SIG-M5 (cell line): ENCODE results near the gene ULBP2.
"Not testable (repeated sequence)": the region's sequence is repeated elsewhere in the genome, so short reads cannot be mapped to it uniquely, and the experiment has no call there.

Experiments used
- DNase-seq: peaks from one replicate; lab custom pipeline; 2025; lab: John Stamatoyannopoulos, UW

ULBP2 gene

DNA sequence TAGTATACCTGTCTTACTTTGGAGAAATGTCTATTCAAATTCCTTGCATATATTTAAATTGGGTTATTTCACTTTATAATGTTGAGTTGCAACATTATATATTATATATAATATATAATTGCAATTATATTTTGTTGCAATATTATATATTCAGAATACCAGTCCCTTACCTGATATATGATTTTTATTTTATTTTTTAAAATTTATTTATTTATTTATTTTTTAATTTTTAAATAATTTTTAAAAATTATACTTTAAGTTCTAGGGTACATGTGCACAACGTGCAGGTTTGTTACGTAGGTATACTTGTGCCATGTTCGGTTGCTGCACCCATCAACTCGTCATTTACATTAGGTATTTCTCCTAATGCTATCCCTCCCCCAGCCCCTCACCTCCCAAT, 14.8 kb upstream of the ULBP2 start:
- DNase-seq = not testable (repeated sequence)

DNA sequence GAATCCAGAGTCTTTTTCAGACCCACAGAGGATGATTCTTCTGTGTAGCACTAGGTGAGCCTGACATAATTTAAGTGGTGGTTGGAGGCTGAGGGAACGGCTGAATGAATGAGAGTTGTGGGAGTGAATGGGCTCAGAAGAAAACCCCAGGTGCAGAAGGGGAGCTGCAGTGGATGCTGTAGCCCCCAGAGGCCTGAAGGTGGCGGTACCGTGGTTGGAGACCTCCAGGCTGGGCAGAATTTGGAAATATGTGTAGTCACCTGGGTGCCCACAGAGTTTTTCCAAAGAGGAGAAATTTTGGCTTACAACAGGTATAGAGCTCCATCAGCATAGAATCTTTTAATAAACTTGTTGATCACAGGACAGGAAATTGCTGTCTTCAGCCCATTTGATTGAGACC, 12.4 kb upstream of the ULBP2 start:
- DNase-seq = no peak

DNA sequence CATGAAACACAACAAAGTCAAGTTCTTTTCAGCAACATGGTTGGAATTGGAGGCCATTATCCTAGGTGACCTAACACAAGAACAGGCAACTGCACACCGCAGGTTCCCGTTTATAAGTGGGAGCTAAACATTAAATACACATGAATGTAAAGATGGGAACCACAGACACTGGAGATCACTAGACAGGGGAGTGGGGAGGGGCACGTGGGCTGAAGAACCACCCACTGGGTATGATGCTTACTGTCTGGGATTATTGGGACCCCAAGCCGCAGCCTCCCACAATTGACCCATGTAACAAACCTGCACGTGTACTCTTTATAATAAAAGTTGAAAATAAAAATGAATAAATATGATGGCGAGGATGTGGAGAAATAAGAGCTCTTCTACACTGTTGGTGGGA, 10.3 kb upstream of the ULBP2 start:
- DNase-seq = no peak

DNA sequence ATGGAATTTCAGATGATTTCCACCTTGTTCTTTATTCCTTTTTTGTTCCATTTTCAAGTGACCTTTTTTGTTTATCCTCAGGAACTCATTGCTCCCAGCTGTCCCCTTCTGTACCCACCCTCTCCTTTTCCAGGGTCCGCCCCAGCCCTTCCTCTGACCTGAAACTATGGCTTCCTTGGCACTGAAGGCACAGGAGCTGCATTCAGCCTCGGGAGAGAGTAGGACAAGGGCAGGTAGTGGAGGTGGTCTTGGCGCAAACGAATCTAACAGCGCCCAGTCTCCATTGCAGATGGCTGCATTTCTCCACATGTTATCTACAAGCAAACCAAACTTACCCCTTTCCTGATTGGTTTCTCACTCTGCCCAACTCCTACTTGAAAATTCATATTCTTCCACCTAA, 8.8 kb upstream of the ULBP2 start:
- DNase-seq = no peak

DNA sequence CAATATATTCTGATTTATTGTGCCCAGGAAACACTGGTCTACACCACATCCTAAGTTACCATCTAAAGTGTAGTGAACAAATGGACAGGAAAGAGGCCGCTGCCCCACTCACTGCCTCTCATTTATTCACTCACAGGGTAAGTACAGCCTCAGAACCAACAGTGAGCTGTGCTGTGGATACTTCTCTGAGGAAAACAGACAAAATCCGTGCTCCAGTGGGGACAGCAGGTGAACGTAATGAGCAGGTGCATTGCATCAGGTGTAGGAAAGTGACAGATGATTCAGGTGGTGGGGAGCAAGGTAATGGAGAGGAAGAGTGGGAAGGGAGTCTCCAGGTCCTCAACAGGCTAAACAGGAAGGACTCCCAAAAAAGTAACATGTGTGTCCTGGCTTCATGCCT, 8.4 kb upstream of the ULBP2 start:
- no peak for DNase-seq

DNA sequence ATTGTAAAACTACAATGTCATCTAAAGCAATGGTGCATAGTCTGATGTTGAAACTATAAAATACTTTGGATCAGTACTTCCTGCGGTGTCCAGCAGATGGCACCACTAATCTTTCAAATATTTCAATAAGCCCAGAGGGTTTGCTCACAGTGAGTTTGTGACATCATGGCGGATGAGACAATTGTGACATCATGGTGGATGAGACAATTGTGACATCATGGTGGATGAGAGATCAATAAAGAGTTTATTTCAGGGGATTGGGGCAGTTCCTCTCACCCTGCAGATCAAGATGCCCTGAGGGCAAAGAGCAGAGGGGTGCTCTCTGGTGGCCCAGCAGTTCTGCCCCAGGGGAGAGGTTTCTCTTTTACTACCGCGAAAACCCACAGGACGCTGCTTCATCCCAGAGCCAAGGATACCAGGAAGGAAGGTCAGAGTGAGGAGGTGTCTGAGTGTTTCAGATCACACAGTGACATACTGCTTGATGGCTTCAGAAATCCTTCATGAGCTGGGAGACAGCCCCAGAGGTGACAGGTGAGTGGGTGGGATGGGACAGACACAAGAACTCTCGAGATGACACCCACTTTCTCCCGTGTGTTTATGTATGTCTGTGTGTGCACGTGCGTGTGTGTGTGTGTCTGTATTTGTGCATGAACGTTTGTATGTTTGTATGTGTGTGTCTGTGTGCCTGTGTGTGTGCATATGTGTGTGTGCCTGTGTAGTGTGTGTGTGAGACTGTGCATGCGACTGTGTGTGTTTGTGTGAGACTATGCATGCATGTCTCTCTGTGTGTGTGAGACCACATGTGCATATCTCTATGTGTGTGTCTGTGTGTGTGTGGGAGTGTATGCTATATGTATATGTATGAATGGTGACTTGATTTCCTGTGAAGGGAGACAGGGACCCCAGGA, 7.3 kb upstream of the ULBP2 start:
- DNase-seq = no peak

DNA sequence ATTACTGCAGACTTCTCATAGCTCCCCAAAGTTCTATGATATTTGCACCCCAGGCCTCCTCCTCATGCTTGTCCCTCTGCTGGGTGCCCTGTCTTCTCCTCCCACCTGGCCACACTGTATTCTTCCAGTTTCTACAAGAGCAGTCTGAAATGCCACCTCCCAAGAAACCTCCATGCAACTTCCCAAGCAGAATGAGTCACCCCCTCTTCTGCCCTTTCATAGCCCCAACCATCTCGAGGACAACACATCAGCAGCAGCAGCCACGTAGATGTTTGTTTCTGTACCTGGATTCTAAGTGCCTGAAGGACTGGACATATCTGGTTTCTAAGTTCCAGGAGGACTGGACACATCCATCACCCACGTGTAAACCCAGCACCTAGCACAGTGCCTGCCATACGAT, 6.6 kb upstream of the ULBP2 start:
- no peak for DNase-seq

DNA sequence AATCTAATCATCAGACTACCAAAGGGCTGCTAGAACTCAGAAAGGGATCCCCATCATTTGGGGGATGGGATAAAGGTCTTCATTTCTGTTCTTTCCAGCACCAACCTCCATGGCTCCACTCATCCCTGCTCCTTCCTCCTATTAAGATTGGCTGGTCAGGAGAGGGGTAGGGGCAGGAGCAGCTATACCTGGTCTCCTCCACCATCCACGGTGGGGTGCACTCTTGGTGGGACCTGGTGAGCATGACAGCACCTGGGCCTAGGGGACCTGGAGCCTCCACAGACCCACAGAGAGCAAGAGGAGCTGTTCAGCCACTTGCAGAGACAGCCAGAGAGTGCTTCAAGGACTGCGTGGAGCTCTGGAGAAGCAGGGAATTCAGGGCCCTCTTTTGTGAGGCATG, 6.1 kb upstream of the ULBP2 start:
- DNase-seq = no peak

DNA sequence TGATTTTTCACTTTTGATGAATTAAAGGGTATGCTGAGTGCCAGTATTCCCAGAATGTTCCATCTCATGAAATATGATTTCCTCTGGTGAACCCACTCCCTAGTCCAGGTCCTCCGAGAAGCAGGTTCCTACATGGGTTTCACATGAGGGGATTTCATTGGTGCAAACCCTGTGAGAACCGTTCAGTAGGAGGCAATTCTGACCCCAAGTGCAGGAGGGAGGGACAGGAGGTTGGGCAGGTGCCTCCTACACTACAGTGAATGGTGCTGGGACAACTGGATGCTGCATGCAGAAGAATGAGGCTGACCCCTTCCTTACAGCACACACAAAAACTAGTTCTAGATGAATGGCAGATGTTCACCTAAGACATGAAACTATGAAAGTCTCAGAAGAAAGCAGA, 5.1 kb upstream of the ULBP2 start:
- no peak for DNase-seq

DNA sequence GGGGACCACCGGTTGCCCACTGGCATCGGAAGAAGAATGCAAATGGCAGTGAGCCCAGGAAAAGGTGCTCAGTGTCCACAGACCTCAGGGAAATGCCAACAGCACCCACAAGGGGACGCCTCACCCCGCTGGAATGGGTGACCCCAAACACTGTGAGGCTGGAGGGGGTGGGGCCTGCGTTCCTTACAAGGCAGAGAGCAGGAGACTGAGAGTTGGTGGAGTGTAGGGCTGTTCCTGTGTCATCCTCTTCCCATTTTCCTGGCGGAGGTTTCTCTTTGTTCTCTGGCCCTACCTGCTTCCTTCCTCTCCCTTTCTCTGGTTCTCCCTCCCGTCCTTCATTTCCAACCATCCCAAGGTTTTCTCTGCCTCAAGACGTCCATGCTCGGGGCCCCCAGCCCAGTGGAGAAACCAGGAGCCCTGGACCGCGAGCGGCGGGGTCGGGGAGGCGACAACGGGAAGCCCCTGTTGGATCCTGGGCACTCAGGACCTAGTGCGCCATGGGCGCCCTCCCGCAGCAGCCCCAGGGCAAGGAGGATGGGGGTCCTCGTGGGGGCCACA, 3.7 kb upstream of the ULBP2 start:
- DNase-seq = not testable (repeated sequence)

DNA sequence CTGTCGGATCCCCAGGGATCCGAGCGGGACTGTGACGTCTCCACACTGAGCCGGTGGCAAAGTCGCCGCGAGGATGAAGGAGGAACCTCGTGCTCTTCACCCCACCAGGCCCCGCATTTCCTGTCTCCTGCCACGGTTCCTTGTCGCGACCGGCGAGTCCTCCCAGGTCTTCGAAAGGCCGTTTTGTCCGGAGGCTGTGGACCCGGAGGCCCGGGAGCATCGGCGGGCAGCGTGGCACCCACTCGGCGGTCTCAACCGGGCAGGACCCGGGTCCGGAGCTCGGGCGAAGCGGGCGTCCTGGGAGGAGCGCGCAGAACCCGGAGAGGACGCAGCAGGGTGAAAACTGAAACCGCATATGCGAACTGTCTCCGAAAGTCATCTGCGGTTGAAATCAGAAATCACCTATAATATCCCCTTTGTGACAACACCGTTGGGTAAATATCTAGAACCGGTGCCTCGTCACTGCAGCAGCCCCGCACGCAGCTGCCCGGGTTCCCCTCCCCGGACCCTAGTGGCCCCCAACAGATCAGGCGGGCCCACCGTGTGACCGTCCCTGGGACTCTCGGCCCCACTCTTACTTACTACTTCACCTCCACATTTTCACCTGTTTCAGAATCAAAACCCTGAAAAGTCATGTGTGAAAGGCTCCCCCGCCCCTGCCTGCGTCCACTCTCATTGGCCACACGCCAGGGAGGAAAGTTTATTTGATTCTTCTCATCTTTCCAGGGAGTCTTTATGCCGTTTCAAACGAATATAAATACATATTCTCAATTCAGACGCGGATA, 3.1 kb upstream of the ULBP2 start:
- no peak for DNase-seq

DNA sequence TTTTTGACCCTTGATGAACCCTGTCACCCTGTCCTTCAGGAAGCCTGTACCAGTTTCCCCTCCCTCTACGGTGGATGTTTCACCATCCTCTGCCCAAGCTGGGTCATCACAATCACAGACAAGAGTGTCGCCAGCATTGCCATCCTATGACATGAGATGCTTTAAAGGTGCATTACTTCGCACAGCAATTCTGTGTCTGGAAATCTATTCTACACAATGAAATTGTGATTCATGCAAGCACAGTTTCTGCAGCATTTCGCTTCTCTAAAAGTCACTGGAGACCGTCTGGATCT, 2.5 kb upstream of the ULBP2 start:
- no peak for DNase-seq

DNA sequence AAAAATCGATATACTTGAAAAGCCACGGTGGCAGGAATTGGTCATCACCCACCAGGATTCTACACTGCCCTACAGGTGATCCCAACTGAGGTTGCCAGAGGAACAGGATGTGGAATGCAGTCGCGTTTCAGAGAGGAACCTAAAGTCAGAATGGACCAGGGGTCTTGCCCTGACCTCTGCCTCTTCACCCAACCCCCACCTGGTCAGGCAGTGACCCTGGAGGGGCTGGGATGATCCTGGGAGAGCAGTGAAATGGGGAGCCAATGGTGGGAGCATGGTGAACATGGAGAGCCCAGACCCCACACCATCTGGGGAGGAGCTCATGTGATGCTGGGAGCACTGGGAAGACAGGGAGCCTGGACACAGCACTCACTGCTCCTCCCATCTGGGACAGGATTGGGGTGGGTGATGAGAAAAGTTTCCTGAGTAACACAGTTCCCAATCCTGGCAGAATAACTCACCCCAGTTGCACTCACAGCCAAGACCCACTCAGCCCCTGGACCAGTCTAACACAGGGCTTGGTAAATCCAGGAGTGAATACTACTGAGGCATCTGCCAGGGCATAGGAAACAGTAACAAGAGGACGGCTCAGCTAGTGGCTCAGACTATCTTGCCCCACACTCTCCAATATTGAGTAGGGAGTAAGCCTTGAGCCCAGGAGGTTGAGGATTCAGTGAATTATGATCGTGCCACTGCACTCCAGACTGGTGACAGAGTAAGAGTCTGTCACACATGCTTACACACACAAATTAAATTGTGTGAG, 1.7 kb upstream of the ULBP2 start:
- DNase-seq = no peak

DNA sequence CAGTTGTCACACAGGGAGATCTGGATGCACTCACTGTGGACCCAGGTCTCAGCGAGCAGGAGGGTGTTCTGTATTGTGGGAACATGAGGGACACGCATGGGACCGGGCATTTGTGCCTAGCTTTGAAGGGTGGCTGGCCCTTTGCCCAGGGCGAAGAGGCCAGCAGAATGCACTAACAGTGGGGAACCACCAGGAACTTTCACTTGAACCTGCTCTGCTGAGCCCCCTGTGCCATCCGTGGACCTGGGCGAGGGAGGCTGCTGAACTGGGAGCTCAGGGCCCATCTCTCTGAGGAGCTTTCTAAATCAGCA, 1.2 kb upstream of the ULBP2 start:
- no peak for DNase-seq

DNA sequence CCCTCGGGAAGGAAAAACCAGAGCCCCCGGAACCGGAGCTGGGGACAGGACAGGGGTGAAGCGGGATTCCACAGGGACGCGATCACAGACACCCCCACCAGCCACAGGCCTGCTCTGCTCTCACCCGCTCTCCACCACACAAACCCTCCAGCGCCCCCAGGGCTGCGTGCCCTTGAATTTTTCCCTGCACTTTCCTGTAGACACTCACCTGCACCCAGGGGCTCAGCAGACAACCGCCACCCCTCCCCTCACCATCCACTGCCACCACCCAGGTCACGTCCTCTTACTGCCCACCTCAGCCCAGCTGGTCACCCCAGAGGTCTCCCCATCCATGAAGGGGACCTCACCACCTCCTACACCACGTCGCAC, 631 bp downstream of the ULBP2 start:
- DNase-seq = no peak

DNA sequence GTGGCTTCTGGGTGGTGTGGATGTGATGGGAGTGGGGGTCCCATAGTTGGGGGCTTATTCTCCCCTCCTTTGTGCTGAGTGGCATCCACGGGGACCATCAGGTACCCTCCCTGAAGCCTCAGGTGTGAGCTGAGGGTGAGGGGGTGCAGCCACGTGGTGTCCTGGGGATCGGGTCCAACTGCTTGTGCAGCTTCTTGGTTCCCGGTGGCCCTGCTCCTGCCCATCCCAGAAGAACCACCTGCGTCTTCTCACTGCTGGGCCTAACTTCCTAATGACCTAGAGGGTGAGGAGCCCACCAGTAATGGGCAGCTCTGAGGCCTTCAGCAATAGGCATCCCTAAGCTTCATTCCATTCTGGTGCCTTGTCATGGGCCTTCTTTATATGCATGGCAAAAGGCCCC, 1.5 kb downstream of the ULBP2 start:
- DNase-seq = not testable (repeated sequence)

DNA sequence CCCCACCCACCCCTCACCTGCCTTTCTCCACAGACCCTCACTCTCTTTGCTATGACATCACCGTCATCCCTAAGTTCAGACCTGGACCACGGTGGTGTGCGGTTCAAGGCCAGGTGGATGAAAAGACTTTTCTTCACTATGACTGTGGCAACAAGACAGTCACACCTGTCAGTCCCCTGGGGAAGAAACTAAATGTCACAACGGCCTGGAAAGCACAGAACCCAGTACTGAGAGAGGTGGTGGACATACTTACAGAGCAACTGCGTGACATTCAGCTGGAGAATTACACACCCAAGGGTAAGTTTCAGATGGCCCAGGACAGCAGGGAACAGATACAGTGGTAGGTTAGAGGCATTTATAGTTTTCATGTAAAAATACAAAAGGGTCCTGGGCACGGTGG, 3.5 kb downstream of the ULBP2 start:
- not testable (repeated sequence) for DNase-seq

DNA sequence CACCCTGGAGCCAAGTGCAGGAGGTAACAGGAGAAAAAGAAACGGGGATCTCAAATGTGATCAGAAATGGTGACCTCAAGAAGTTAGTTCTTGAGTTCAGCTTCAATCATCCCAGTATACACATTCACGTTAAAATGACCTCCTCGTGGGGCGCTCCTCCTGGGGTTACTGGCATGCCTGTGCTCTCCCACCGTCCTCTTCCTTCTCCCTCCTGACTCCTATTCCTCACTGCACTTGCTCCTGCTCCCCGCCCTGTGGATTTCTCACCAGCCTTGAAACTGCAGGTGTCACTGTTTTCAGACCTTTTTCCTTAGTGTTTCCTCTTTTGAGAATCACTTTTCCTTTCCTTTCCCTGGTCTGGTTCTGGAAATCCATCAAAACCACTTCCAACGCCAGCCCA, 4.8 kb downstream of the ULBP2 start:
- DNase-seq = not testable (repeated sequence)

DNA sequence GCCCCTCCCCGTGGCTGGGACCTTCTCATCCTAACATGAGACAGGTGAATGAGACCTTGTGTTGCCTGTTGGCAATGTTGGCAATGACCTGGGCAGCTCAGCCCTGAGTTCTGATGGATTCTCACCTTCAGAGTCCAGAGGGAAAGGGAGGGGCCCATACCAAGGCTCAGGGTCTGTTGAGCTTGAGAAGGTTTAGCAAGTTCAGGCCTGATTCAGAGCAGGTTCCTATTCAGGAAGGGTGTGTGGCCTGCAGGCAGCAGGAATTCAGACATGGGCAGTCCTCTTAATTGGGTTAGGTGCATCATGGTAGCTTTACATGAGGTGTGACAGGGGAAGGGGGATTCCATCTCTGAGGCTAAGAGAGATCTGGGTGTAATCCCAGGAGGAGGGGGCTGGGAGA, 5.7 kb downstream of the ULBP2 start:
- DNase-seq = not testable (repeated sequence)

DNA sequence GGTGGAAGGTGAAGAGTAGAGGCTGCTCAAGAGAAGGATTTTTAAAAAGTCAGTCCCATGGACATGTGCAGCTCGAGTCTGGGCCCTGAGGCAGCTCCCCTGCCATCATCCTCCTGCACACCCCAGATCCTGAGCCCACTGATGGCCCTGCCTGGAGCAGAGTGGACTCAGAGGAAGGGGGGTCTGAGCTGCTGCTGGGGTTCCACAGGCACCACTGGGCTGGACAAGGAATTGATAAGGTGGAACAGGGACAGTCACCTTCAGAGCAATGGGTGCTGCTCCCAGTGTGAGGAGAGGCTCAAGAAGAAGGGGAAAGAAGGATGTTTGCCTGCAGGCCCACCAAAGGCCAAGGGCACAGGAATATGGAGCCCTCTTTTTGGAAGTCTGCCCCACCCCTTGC, 6.2 kb downstream of the ULBP2 start:
- no peak for DNase-seq

DNA sequence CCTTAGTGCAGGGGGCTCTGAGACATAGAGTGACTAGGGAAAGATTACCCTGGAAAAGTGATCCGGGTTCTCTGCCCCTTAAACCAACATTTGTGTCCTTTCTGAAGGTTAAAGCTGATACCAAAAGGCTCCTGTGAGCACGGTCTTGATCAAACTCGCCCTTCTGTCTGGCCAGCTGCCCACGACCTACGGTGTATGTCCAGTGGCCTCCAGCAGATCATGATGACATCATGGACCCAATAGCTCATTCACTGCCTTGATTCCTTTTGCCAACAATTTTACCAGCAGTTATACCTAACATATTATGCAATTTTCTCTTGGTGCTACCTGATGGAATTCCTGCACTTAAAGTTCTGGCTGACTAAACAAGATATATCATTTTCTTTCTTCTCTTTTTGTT, 6.8 kb downstream of the ULBP2 start:
- no peak for DNase-seq

DNA sequence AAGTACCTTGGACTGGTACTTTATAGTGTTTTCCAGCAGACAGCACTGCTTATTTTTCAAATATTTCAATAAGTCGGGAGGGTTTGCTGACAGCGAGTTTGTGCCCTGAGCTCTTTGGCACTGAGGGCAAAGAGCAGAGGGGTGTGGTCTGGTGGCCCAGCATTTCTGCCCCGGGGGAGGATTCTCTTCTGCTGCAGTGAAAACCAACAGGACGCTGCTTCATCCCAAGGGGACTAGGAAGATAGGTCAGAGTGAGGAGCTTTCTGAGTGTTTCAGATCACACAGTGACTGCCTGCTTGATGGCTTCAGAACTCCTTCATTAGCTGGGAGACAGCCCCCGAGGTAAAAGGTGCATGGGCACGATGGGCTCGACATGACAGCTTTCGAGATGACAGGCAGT, 8.6 kb downstream of the ULBP2 start:
- no peak for DNase-seq

DNA sequence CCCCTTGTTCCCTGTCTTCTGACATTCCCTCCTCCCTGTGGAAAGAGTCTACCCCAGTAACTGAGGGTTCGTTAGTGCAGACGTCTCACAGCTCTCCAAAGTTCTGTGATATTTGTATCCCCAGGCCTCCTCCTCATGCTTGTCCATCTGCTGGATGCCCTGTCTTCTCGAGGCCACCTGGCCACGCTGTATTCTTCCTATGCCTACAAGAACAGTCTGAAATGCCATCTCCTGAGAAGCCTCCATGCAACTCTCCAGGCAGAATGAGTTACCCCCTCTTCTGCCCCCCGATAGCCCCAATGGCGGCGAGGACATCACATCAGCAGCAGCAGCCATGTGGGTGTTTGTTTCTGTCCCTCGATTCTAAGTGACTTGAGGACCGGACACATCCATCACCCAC, 9.3 kb downstream of the ULBP2 start:
- no peak for DNase-seq
